GM12878 (cell line): Measurements from ENCODE around the gene TRIM45. TPM values are rescaled to one million over a fixed set of nuclear protein-coding genes. Genes with fewer than 3 reads are reported as not detected.

ENCODE experiments used
- ATAC-seq: fragments of 200-7000 bp; cut with Tn5 transposase; 3 replicates; pipeline ENCODE4 v1.9.1; 2020; ENCODE audit warnings: mild to moderate bottlenecking, moderate library complexity
- BruUV-seq: library from RNA; stranded (reverse); fragments of 400-500 nt; replicated peaks from 2 replicates; lab custom pipeline; 2021; lab: Mats Ljungman, UMichigan
- CTCF ChIA-PET: fragments of 300-600 bp; sonication (Branson Sonifier 250); formaldehyde crosslinking; extraction: SDS; loops from one replicate; lab custom pipeline; 2021; ENCODE audit warnings: inconsistent platforms; lab: Yijun Ruan, JAX
- POLR2A ChIA-PET: fragments of 350-600 bp; formaldehyde crosslinking; extraction: SDS; loops from one replicate; lab custom pipeline; 2021; ENCODE audit warnings: inconsistent platforms; lab: Charles Lee
- RAD21 ChIA-PET: fragments of 300-600 bp; sonication (Branson Sonifier 250); formaldehyde crosslinking; loops from one replicate; lab custom pipeline; 2023; ENCODE audit warnings: antibody characterized with exemption; ENCODE audit not compliant: unreplicated experiment; lab: Charles Lee
- SMC1A ChIA-PET: fragments of 300-600 bp; sonication (Branson Sonifier 250); formaldehyde crosslinking; loops from one replicate; lab custom pipeline; 2023; ENCODE audit not compliant: unreplicated experiment, uncharacterized antibody; lab: Charles Lee
- DNase-seq: peaks from one replicate; pipeline ENCODE4 v3.0.0-alpha.2; 2011; ENCODE audit warnings: low read depth, low spot score
- FAIRE-seq: peaks from 3 replicates; lab custom pipeline; 2011; peaks lifted over from hg19 to GRCh38; lab: Jason Lieb, UNC
- H2AFZ ChIP-seq: 2 replicates; pipeline ENCODE4 v1.6.0; 2011; ENCODE audit warnings: low read depth, low read length, control low read depth; ENCODE audit not compliant: control insufficient read depth
- H3K27ac ChIP-seq: 2 replicates; pipeline ENCODE4 v1.5.1; 2011; ENCODE audit warnings: control low read depth; ENCODE audit not compliant: control insufficient read depth, insufficient read depth
- H3K27me3 ChIP-seq, 2 experiments: replicated peaks in 1 of 2; 2 replicates each; pipeline versions ENCODE4 v1.6.0 to v1.6.1; 2011; ENCODE audit warnings: low read length in 1 of 2; ENCODE audit not compliant: control insufficient read depth in 2 of 2, insufficient read depth in 2 of 2
- H3K36me3 ChIP-seq, 2 experiments: 2 replicates each; pipeline ENCODE4 v1.5.1; 2011; ENCODE audit warnings: low read length in 1 of 2; ENCODE audit not compliant: control insufficient read depth in 2 of 2, insufficient read depth in 2 of 2
- H3K4me1 ChIP-seq: 2 replicates; pipeline ENCODE4 v1.6.1; 2011; ENCODE audit warnings: mild to moderate bottlenecking, low read length, moderate library complexity, mixed read lengths; ENCODE audit not compliant: control insufficient read depth, insufficient read depth
- H3K4me2 ChIP-seq: 2 replicates; pipeline ENCODE4 v1.6.0; 2011; ENCODE audit warnings: control low read depth; ENCODE audit not compliant: control insufficient read depth, insufficient read depth
- H3K4me3 ChIP-seq: fragments of 200-600 bp; sonication (generic); 2 replicates; pipeline ENCODE4 v1.5.1; 2016
- H3K79me2 ChIP-seq: 2 replicates; pipeline ENCODE4 v1.6.0; 2011; ENCODE audit warnings: low read length; ENCODE audit not compliant: control insufficient read depth, insufficient read depth
- H3K9ac ChIP-seq: 2 replicates; pipeline ENCODE4 v1.8.0; 2011; ENCODE audit warnings: low read length, control low read depth, mixed read lengths; ENCODE audit not compliant: control insufficient read depth, insufficient read depth
- H3K9me3 ChIP-seq: replicated peaks from 3 replicates; pipeline ENCODE4 v1.5.1; 2011; ENCODE audit warnings: mild to moderate bottlenecking, low read length; ENCODE audit not compliant: control insufficient read depth, insufficient read depth
- H4K20me1 ChIP-seq: 2 replicates; pipeline ENCODE4 v1.6.0; 2011; ENCODE audit not compliant: control insufficient read depth, insufficient read depth
- BHLHE40 ChIP-seq, 2 experiments: fragments of 450-650 bp in 1 of 2; IDR thresholded peaks; 2 replicates each; pipeline ENCODE4 v1.6.1; 2011 to 2017; ENCODE audit warnings: low read depth in 2 of 2, borderline replicate concordance in 1 of 2, improper control_type of control experiment in 1 of 2, low read length in 1 of 2, mild to moderate bottlenecking in 1 of 2
- CBX3 ChIP-seq: fragments of 200-600 bp; sonication (generic); IDR thresholded peaks from 2 replicates; pipeline ENCODE4 v1.6.1; 2016; ENCODE audit warnings: low read depth, borderline replicate concordance
- CTCF ChIP-seq, 3 experiments: IDR thresholded peaks in 2 of 3; conservative IDR thresholded peaks in 1 of 3; 2 replicates each; pipeline ENCODE4 v1.5.1; 2011; ENCODE audit warnings: low read depth in 3 of 3, low read length in 3 of 3, mild to moderate bottlenecking in 3 of 3, control low read depth in 2 of 3, moderate library complexity in 2 of 3, inconsistent platforms in 1 of 3, mixed read lengths in 1 of 3; ENCODE audit not compliant: control insufficient read depth in 2 of 3, insufficient read depth in 1 of 3; ENCODE audit errors: extremely low read depth in 1 of 3
- FOXK2 ChIP-seq: fragments of 450-650 bp; IDR thresholded peaks from 2 replicates; pipeline ENCODE4 v1.6.1; 2017; ENCODE audit warnings: mild to moderate bottlenecking, moderate library complexity
- MAX ChIP-seq: IDR thresholded peaks from 2 replicates; pipeline ENCODE4 v1.6.1; 2012; ENCODE audit warnings: low read depth, low read length, improper control_type of control experiment
- MYB ChIP-seq: fragments of 150-350 bp; IDR thresholded peaks from 2 replicates; pipeline ENCODE4 v1.6.1; 2014; ENCODE audit warnings: mild to moderate bottlenecking, low read depth, low read length, borderline replicate concordance
- NFXL1 ChIP-seq: fragments of 450-650 bp; IDR thresholded peaks from 2 replicates; pipeline ENCODE4 v1.6.1; 2017; ENCODE audit warnings: antibody characterized with exemption, mild to moderate bottlenecking, borderline replicate concordance
- PML ChIP-seq: IDR thresholded peaks from 2 replicates; pipeline ENCODE4 v1.6.1; 2012; ENCODE audit warnings: low read length, inconsistent platforms
- PRDM15 ChIP-seq: fragments of 450-650 bp; formaldehyde crosslinking; IDR thresholded peaks from 2 replicates; pipeline ENCODE4 v1.4.0; 2020; ENCODE audit warnings: mild to moderate bottlenecking, moderate library complexity
- RAD21 ChIP-seq: IDR thresholded peaks from 2 replicates; pipeline ENCODE4 v1.6.1; 2011; ENCODE audit warnings: mild to moderate bottlenecking, low read depth, low read length, moderate library complexity; ENCODE audit not compliant: insufficient read depth
- SIN3A ChIP-seq: IDR thresholded peaks from 2 replicates; pipeline ENCODE4 v1.6.1; 2012; ENCODE audit warnings: low read depth, low read length, improper control_type of control experiment
- WGBS: methylation state at CpG from one replicate; pipeline ENCODE4 v1.1.6; 2016; ENCODE audit warnings: low lambda C conversion rate; ENCODE audit not compliant: insufficient replicate concordance, insufficient coverage; ENCODE audit errors: missing lambda C conversion rate; 5-methylcytosine and 5-hydroxymethylcytosine counted together
- in situ Hi-C: fragments of 300-500 bp; cut with MboI; formaldehyde crosslinking; loops from 9 replicates; pipeline ENCODE4 v1.14.3; 2018; ENCODE audit warnings: mixed read lengths
- intact Hi-C: fragments of 100-400 bp; cut with micrococcal nuclease; formaldehyde crosslinking; loops from one replicate; pipeline ENCODE4 v1.14.2; 2022; ENCODE audit not compliant: unreplicated experiment
- polyA plus RNA-seq, 11 experiments: library from polyadenylated mRNA; depleted of rRNA in 4 of 11; unstranded in 6 of 11; stranded (reverse) in 5 of 11; fragments of >200 nt; fragmentation: Nextera tagmentation in 4 of 11; fragmentation: Illumina TruSeq in 1 of 11; extraction: Ambion mirVana in 4 of 11; extraction: Trizol in 1 of 11; gene quantifications; 1 replicate in 1 of 11; 2 replicates in 10 of 11; pipeline versions ENCODE4 v1.2.1 to v1.2.3, GENCODE V29; 2011 to 2016; ENCODE audit warnings: inconsistent platforms in 2 of 11, missing spikeins in 2 of 11, low read depth in 1 of 11
- total RNA-seq, 4 experiments: library from RNA; depleted of rRNA in 3 of 4; stranded (reverse); fragments of >200 nt in 3 of 4; fragmentation: Illumina TruSeq in 1 of 4; extraction: Trizol in 1 of 4; gene quantifications; 2 replicates each; pipeline versions ENCODE4 v1.2.1 to v1.2.3, GENCODE V29; 2013 to 2021

TRIM45 gene
- total and polyA plus RNA-seq, 10 of the 15 experiments (the other 5 are each of a cell fraction or from before 2014, with no cell fraction given) = 0.31 to 0.86 (median 0.46) TPM

GRCh38 chr1:117147341-117147831, 25.8 kb upstream of the TRIM45 start:
- ChIA-PET RAD21 (no interaction called here), POLR2A (interaction anchor here (0.6 kb wide), 1 partner anchor 109 kb away, joined by 3 read pairs; no protein-coding TSS in a partner anchor), CTCF (interaction anchor here (1.3 kb wide), 1 partner anchor 19 kb away, joined by 6 read pairs; no protein-coding TSS in a partner anchor), SMC1A (no interaction called here)
- no peaks in the 10 kb centered on the region for H3K36me3 ChIP-seq
- in situ Hi-C loops = no loop called here
- intact Hi-C loops = no loop called here
- no peak for ATAC-seq
- H3K4me1 ChIP-seq = no peaks in the 10 kb centered on the region
- H3K4me2 ChIP-seq = no peak overlapping the region
- TF ChIP-seq CTCF (IDR thresholded peaks at IDR 0.05 in 2 of 3, conservative IDR thresholded peaks at IDR 0.05 in 1 of 3; ENCODE audit: control insufficient read depth in 2 of 3, extremely low read depth in 1 of 3, insufficient read depth in 1 of 3, low read depth in 3 of 3, low read length in 3 of 3) (no peak), MAX (no peak), BHLHE40 (IDR thresholded peaks at IDR 0.05; ENCODE audit: borderline replicate concordance in 1 of 2, low read depth in 2 of 2, low read length in 1 of 2) (no peak), RAD21 (no peak), SIN3A (no peak), FOXK2 (no peak), NFXL1 (no peak), PML (no peak), PRDM15 (no peak), CBX3 (no peak), MYB (no peak)
- FAIRE-seq = no peak
- H3K27me3 ChIP-seq = peaks cover 0 to 3% of the 10 kb centered on the region in 2 experiments; a peak in 1 of 4 replicates
- no peaks in the 10 kb centered on the region for H3K79me2 ChIP-seq
- no peak overlapping the region for H2AFZ ChIP-seq
- no peaks in the 10 kb centered on the region; the same call in 1 of the 3 replicates for H3K9me3 ChIP-seq
- H4K20me1 ChIP-seq = no peaks in the 10 kb centered on the region
- BruUV-seq = no TSS peak
- no peak overlapping the region for H3K4me3 ChIP-seq
- no peak for DNase-seq
- H3K27ac ChIP-seq = no peak overlapping the region
- H3K9ac ChIP-seq = no peak overlapping the region
- WGBS = 73% methylated on average over 4 of the region's 4 CpGs
